ENCODE data around the gene FAM98C. TPM values are rescaled to one million over a fixed set of nuclear protein-coding genes. Genes with fewer than 3 reads are reported as not detected.

The FAM98C gene
- total RNA-seq, 2 experiments from 2014 or later: 22.4 to 24.1 TPM

GRCh38 chr19:38369584-38369983 is 33.3 kb upstream of the FAM98C start:
- CTCF ChIA-PET: interaction anchor here (1.4 kb wide), 2 partner anchors 34 to 126 kb away, joined by 3 read pairs; partner anchors contain the start of gene CATSPERG
- Mint-ChIP-seq H3K9me3 (ENCODE audit: low read depth) (no peaks in the 10 kb centered on the region), H3K4me3 (no peak overlapping the region)

GRCh38 chr19:38370299-38370698 is 32.6 kb upstream of the FAM98C start:
- CTCF ChIA-PET: interaction anchor here (1.4 kb wide), 1 partner anchor 126 kb away, joined by 3 read pairs; no protein-coding TSS in a partner anchor
- ATAC-seq: no peak
- DNase-seq: no peak
- H3K4me3 Mint-ChIP-seq: no peak overlapping the region
- H3K27ac Mint-ChIP-seq: no peak overlapping the region
- H3K27me3 Mint-ChIP-seq: peaks cover 4% of the 10 kb centered on the region
- no peaks in the 10 kb centered on the region for H3K36me3 Mint-ChIP-seq
- peaks cover 6% of the 10 kb centered on the region for H3K4me1 Mint-ChIP-seq
- no peaks in the 10 kb centered on the region for H3K9me3 Mint-ChIP-seq (ENCODE audit: low read depth)

More at GRCh38 chr19:38369584-38369983, 33.3 kb upstream of the FAM98C start:
- ATAC-seq (no peak), DNase-seq (no peak)
- H3K27ac Mint-ChIP-seq: no peak overlapping the region
- H3K4me1 Mint-ChIP-seq: peaks cover 2% of the 10 kb centered on the region
- no peaks in the 10 kb centered on the region for H3K36me3 Mint-ChIP-seq
- H3K27me3 Mint-ChIP-seq: peaks cover 4% of the 10 kb centered on the region

GRCh38 chr19:38371081-38371480 is 31.8 kb upstream of the FAM98C start:
- ATAC-seq (no peak), DNase-seq (no peak)
- Mint-ChIP-seq H3K4me3 (no peak overlapping the region), H3K36me3 (peaks cover 1% of the 10 kb centered on the region), H3K4me1 (peaks cover 14% of the 10 kb centered on the region), H3K27ac (no peak overlapping the region), H3K27me3 (peaks cover 4% of the 10 kb centered on the region), H3K9me3 (ENCODE audit: low read depth) (no peaks in the 10 kb centered on the region)
- CTCF ChIA-PET: interaction anchor here (1.4 kb wide), 1 partner anchor 127 kb away, joined by 3 read pairs; no protein-coding TSS in a partner anchor

- Mint-ChIP-seq H3K27me3 (peaks cover 4% of the 10 kb centered on the region), H3K4me3 (peak overlapping the region; percentile 98), H3K27ac (peak overlapping the region; percentile 98), H3K9me3 (ENCODE audit: low read depth) (no peaks in the 10 kb centered on the region), H3K4me1 (peaks cover 22% of the 10 kb centered on the region), H3K36me3 (peaks cover 7% of the 10 kb centered on the region)
- CTCF ChIA-PET: interaction anchor here (0.7 to 3.9 kb wide), 24 partner anchors 11 to 557 kb away, joined by 3 to 46 read pairs (median 4); partner anchors contain the start of genes CATSPERG, FAM98C, GGN and MRPS12
- DNase-seq (no peak), ATAC-seq (no peak)
Observed at GRCh38 chr19:38373907-38374331, 29.0 kb upstream of the FAM98C start.

- peak; percentile 99 for ATAC-seq
- CTCF ChIA-PET: interaction anchor here (0.7 to 3.9 kb wide), 24 partner anchors 12 to 556 kb away, joined by 3 to 46 read pairs (median 4); partner anchors contain the start of genes CATSPERG, FAM98C, GGN and MRPS12
- Mint-ChIP-seq H3K27ac (peak within 1 kb of the TSS; percentile 98), H3K27me3 (peaks cover 4% of the 10 kb centered on the region), H3K9me3 (ENCODE audit: low read depth) (no peaks in the 10 kb centered on the region), H3K4me3 (peak within 1 kb of the TSS; percentile 98), H3K4me1 (peaks cover 22% of the 10 kb centered on the region), H3K36me3 (peaks cover 9% of the 10 kb centered on the region)
- DNase-seq: peak; percentile 100
Observed at GRCh38 chr19:38374332-38375097, 28.4 kb upstream of the FAM98C start, which contains the start of gene PSMD8. Gene PSMD8, plus strand, starts transcription at chr19:38374571. Its CDS starts 31 bp downstream, at chr19:38374602.

GRCh38 chr19:38375098-38375493 is 27.8 kb upstream of the FAM98C start:
- peak overlapping the region; percentile 98 for H3K4me3 Mint-ChIP-seq

GRCh38 chr19:38375748-38376147 is 27.1 kb upstream of the FAM98C start:
- no peak overlapping the region for H3K27ac Mint-ChIP-seq
- H3K9me3 Mint-ChIP-seq (ENCODE audit: low read depth): no peaks in the 10 kb centered on the region
- CTCF ChIA-PET: interaction anchor here (2.3 to 3.9 kb wide), 4 partner anchors 12 to 555 kb away, joined by 9 to 46 read pairs (median 19); partner anchors contain the start of genes CATSPERG, FAM98C, GGN and MRPS12
- peaks cover 12% of the 10 kb centered on the region for H3K36me3 Mint-ChIP-seq
- no peaks in the 10 kb centered on the region for H3K27me3 Mint-ChIP-seq
- ATAC-seq (no peak), DNase-seq (no peak)
- peak overlapping the region; percentile 98 for H3K4me3 Mint-ChIP-seq
- peaks cover 22% of the 10 kb centered on the region for H3K4me1 Mint-ChIP-seq

More at GRCh38 chr19:38375098-38375493, 27.8 kb upstream of the FAM98C start:
- CTCF ChIA-PET: interaction anchor here (1.1 to 3.9 kb wide), 10 partner anchors 13 to 555 kb away, joined by 3 to 46 read pairs (median 6); partner anchors contain the start of genes CATSPERG, FAM98C, GGN and MRPS12
- Mint-ChIP-seq H3K27ac (peak overlapping the region; percentile 98), H3K36me3 (peaks cover 10% of the 10 kb centered on the region), H3K9me3 (ENCODE audit: low read depth) (no peaks in the 10 kb centered on the region), H3K4me1 (peaks cover 22% of the 10 kb centered on the region), H3K27me3 (peaks cover 4% of the 10 kb centered on the region)
- DNase-seq: no peak
- ATAC-seq: no peak

- no peaks in the 10 kb centered on the region for H3K9me3 Mint-ChIP-seq (ENCODE audit: low read depth)
- H3K27me3 Mint-ChIP-seq: no peaks in the 10 kb centered on the region
- no peak overlapping the region for H3K4me3 Mint-ChIP-seq
- CTCF ChIA-PET: interaction anchor here (1.0 to 3.9 kb wide), 2 partner anchors 26 to 40 kb away, joined by 4 to 46 read pairs; partner anchors contain the start of genes CATSPERG and FAM98C
- DNase-seq (no peak), ATAC-seq (no peak)
- H3K4me1 Mint-ChIP-seq: peaks cover 22% of the 10 kb centered on the region
- H3K27ac Mint-ChIP-seq: peak overlapping the region; percentile 16
- H3K36me3 Mint-ChIP-seq: peaks cover 18% of the 10 kb centered on the region
Observed at GRCh38 chr19:38376576-38376975, 26.3 kb upstream of the FAM98C start.

- no peak overlapping the region for H3K27ac Mint-ChIP-seq
- H3K27me3 Mint-ChIP-seq: no peaks in the 10 kb centered on the region
- no peak for ATAC-seq
- no peak overlapping the region for H3K4me3 Mint-ChIP-seq
- peaks cover 23% of the 10 kb centered on the region for H3K36me3 Mint-ChIP-seq
- CTCF ChIA-PET: interaction anchor here (1.0 to 1.3 kb wide), 2 partner anchors 10 to 26 kb away, joined by 4 read pairs; partner anchors contain the start of genes FAM98C and GGN
- no peaks in the 10 kb centered on the region for H3K9me3 Mint-ChIP-seq (ENCODE audit: low read depth)
- no peak for DNase-seq
- H3K4me1 Mint-ChIP-seq: peaks cover 22% of the 10 kb centered on the region
Observed at GRCh38 chr19:38377052-38377451, 25.8 kb upstream of the FAM98C start.

GRCh38 chr19:38378866-38379265 is 24.0 kb upstream of the FAM98C start:
- no peak overlapping the region for H3K27ac Mint-ChIP-seq
- no peaks in the 10 kb centered on the region for H3K27me3 Mint-ChIP-seq
- ATAC-seq (no peak), DNase-seq (no peak)
- peaks cover 22% of the 10 kb centered on the region for H3K4me1 Mint-ChIP-seq
- CTCF ChIA-PET: no interaction called here
- H3K4me3 Mint-ChIP-seq: no peak overlapping the region
- no peaks in the 10 kb centered on the region for H3K9me3 Mint-ChIP-seq (ENCODE audit: low read depth)
- peaks cover 34% of the 10 kb centered on the region for H3K36me3 Mint-ChIP-seq

- ATAC-seq: no peak
- DNase-seq: no peak
- no peaks in the 10 kb centered on the region for H3K9me3 Mint-ChIP-seq (ENCODE audit: low read depth)
- H3K4me1 Mint-ChIP-seq: peaks cover 7% of the 10 kb centered on the region
- no peak overlapping the region for H3K27ac Mint-ChIP-seq
- H3K27me3 Mint-ChIP-seq: no peaks in the 10 kb centered on the region
- H3K4me3 Mint-ChIP-seq: no peak overlapping the region
- peaks cover 33% of the 10 kb centered on the region for H3K36me3 Mint-ChIP-seq
- CTCF ChIA-PET: interaction anchor here (0.9 kb wide), 1 partner anchor 21 kb away, joined by 3 read pairs; the partner anchor contains the start of gene FAM98C
Observed at GRCh38 chr19:38381138-38381537, 21.8 kb upstream of the FAM98C start.

- CTCF ChIA-PET: no interaction called here
- H3K4me1 Mint-ChIP-seq: peaks cover 10% of the 10 kb centered on the region
- H3K27ac Mint-ChIP-seq: no peak overlapping the region
- H3K4me3 Mint-ChIP-seq: no peak overlapping the region
- no peaks in the 10 kb centered on the region for H3K9me3 Mint-ChIP-seq (ENCODE audit: low read depth)
- peaks cover 30% of the 10 kb centered on the region for H3K36me3 Mint-ChIP-seq
- peaks cover 9% of the 10 kb centered on the region for H3K27me3 Mint-ChIP-seq
- no peak for DNase-seq
- ATAC-seq: no peak
Observed at GRCh38 chr19:38383184-38383583, 19.7 kb upstream of the FAM98C start.

GRCh38 chr19:38383743-38384142 is 19.1 kb upstream of the FAM98C start:
- no peak for DNase-seq
- Mint-ChIP-seq H3K4me3 (no peak overlapping the region), H3K27ac (no peak overlapping the region), H3K9me3 (ENCODE audit: low read depth) (no peaks in the 10 kb centered on the region), H3K36me3 (peaks cover 30% of the 10 kb centered on the region), H3K4me1 (peaks cover 11% of the 10 kb centered on the region), H3K27me3 (peaks cover 10% of the 10 kb centered on the region)
- CTCF ChIA-PET: interaction anchor here (1.1 to 2.8 kb wide), 2 partner anchors 12 to 20 kb away, joined by 3 to 11 read pairs; no protein-coding TSS in a partner anchor
- no peak for ATAC-seq

Measured in activated CD8-positive, alpha-beta memory T cell treated with anti-CD3 and anti-CD28 coated beads, Interleukin-2, amount 10 ng/mL, durations not matched to agents 7 days and 5 days (primary cell).